Chondrocyte (in vitro differentiated cells): Measurements from ENCODE around the gene USP21. TPM values are rescaled to one million over a fixed set of nuclear protein-coding genes. Genes with fewer than 3 reads are reported as not detected.

Source experiments
- DNase-seq: peaks from one replicate; pipeline ENCODE4 v3.0.0; 2021; ENCODE audit warnings: mixed read lengths, low spot score
- H3K27ac Mint-ChIP-seq: one replicate; pipeline ENCODE4 v1.8.0; 2021; ENCODE audit warnings: mild to moderate bottlenecking, moderate library complexity, mixed read lengths; ENCODE audit not compliant: unreplicated experiment
- H3K27me3 Mint-ChIP-seq: 2 replicates; pipeline ENCODE4 v1.8.0; 2021; ENCODE audit warnings: low read depth, mixed read lengths
- H3K36me3 Mint-ChIP-seq: 2 replicates; pipeline ENCODE4 v1.8.0; 2021; ENCODE audit warnings: low read depth, mixed read lengths
- H3K4me1 Mint-ChIP-seq: 2 replicates; pipeline ENCODE4 v1.8.0; 2021; ENCODE audit warnings: low read depth, mild to moderate bottlenecking, mixed read lengths
- H3K4me3 Mint-ChIP-seq: one replicate; pipeline ENCODE4 v1.8.0; 2021; ENCODE audit warnings: mild to moderate bottlenecking, moderate library complexity, mixed read lengths; ENCODE audit not compliant: unreplicated experiment
- H3K9me3 Mint-ChIP-seq: 2 replicates; pipeline ENCODE4 v1.8.0; 2021; ENCODE audit warnings: low read depth, mixed read lengths
- CTCF ChIP-seq: fragments of 200-600 bp; sonication (generic); IDR thresholded peaks from 2 replicates; pipeline ENCODE4 v1.5.0; 2021; ENCODE audit warnings: antibody characterized with exemption, mild to moderate bottlenecking, moderate library complexity
- total RNA-seq: library from RNA; stranded (reverse); gene quantifications from 3 replicates; pipeline ENCODE4 v1.2.1, GENCODE V29; 2021

The USP21 gene
- total RNA-seq, 1 donor from 2014 or later = 16.0 TPM

- peak; percentile 10 for DNase-seq
- Mint-ChIP-seq H3K4me1 (peaks cover 47% of the 10 kb centered on the region), H3K9me3 (no peaks in the 10 kb centered on the region), H3K27me3 (no peaks in the 10 kb centered on the region), H3K4me3 (no peak overlapping the region), H3K36me3 (peaks cover 22% of the 10 kb centered on the region), H3K27ac (peak overlapping the region; percentile 88)
- TF ChIP-seq CTCF = no peak
These were observed 13.6 kb downstream of the USP21 start for GRCh38 chr1:161172776-161173376.

GRCh38 chr1:161173711-161174110, 14.4 kb downstream of the USP21 start:
- no peaks in the 10 kb centered on the region for H3K27me3 Mint-ChIP-seq
- H3K36me3 Mint-ChIP-seq = peaks cover 22% of the 10 kb centered on the region
- H3K27ac Mint-ChIP-seq = peak overlapping the region; percentile 88
- H3K9me3 Mint-ChIP-seq = no peaks in the 10 kb centered on the region
- H3K4me1 Mint-ChIP-seq = peaks cover 43% of the 10 kb centered on the region
- no peak for TF ChIP-seq CTCF
- no peak overlapping the region for H3K4me3 Mint-ChIP-seq
- peak; percentile 49 for DNase-seq

GRCh38 chr1:161174911-161175310, 15.6 kb downstream of the USP21 start:
- H3K27ac Mint-ChIP-seq = no peak overlapping the region
- no peaks in the 10 kb centered on the region for H3K27me3 Mint-ChIP-seq
- peaks cover 19% of the 10 kb centered on the region for H3K36me3 Mint-ChIP-seq
- no peak overlapping the region for H3K4me3 Mint-ChIP-seq
- no peak for TF ChIP-seq CTCF
- no peak for DNase-seq
- H3K4me1 Mint-ChIP-seq = peaks cover 43% of the 10 kb centered on the region
- no peaks in the 10 kb centered on the region for H3K9me3 Mint-ChIP-seq

- Mint-ChIP-seq H3K36me3 (peaks cover 18% of the 10 kb centered on the region), H3K9me3 (no peaks in the 10 kb centered on the region), H3K27me3 (no peaks in the 10 kb centered on the region), H3K27ac (peak overlapping the region; percentile 84), H3K4me3 (peak overlapping the region; percentile 100), H3K4me1 (peaks cover 43% of the 10 kb centered on the region)
- no peak for TF ChIP-seq CTCF
- DNase-seq = peak; percentile 69
These were observed 16.6 kb downstream of the USP21 start for GRCh38 chr1:161175771-161176453.

- TF ChIP-seq CTCF = no peak
- Mint-ChIP-seq H3K4me3 (peak overlapping the region; percentile 100), H3K4me1 (peaks cover 43% of the 10 kb centered on the region), H3K27me3 (no peaks in the 10 kb centered on the region), H3K9me3 (no peaks in the 10 kb centered on the region), H3K27ac (peak overlapping the region; percentile 99), H3K36me3 (peaks cover 14% of the 10 kb centered on the region)
- peak; percentile 18 for DNase-seq
These were observed 17.3 kb downstream of the USP21 start for GRCh38 chr1:161176468-161177111.
